NCI-H2107 (cell line): ENCODE results near the gene ZNF384.

Source experiments
- DNase-seq: peaks from one replicate; lab custom pipeline; 2025; lab: John Stamatoyannopoulos, UW

Gene ZNF384

DNA sequence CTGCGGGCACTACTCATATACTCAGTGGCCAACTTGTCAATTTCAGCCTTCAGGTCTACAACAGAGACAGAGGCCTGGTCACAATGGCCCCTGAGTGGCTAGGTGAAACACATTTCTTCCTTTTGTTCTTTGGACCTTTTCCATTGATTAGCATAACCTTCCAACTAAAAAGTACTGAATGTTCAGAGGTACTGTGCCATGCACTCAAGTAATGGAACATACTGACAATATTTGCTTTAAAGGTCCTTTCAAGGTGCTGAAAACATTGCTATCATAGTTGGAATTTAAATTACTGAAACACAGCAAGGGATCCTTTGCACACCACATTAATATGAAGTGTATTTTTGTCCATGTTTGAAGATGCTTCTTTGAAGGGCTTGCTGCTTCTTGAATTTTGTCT lies 35.8 kb downstream of the ZNF384 start:
- no peak for DNase-seq

DNA sequence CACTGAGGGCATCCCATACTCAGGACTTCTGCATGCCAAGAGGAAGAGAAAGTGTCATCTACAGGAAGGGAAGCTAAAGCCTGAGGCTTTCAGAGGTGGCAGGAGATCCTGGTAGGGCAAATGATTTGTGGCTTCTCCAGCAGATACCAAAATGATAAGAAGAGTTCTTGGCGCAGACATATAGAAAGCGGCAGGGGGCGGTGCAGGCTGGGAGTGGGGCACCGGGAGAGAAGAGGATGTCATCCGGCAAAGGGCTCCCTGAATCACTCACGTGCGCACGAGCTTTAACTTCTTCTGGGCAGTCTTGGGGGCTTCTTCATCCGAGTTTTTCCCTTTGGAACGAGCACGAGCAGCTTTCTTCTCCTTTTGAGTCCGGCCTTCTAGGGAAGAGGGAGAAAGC lies 36.8 kb downstream of the ZNF384 start:
- no peak for DNase-seq

DNA sequence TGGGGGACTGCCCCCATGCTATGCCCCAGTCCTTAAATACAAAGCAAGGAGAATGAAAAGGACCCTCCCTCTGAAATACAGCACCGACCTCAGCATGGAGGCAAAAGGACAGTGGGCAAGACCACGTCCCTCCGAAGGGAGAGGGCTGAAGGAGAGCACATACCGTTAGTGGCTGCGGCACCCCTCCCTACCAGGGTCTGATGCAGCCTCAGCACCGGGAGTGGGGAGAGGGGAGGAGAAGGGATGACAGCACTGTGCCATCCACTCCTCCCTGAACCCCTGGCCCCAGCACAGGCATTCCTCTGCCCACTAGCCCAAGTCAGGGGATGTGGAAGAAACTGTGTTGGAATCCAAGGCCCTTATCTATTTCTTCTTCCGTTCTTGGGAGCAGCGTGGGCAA lies 38.3 kb downstream of the ZNF384 start:
- no peak for DNase-seq

DNA sequence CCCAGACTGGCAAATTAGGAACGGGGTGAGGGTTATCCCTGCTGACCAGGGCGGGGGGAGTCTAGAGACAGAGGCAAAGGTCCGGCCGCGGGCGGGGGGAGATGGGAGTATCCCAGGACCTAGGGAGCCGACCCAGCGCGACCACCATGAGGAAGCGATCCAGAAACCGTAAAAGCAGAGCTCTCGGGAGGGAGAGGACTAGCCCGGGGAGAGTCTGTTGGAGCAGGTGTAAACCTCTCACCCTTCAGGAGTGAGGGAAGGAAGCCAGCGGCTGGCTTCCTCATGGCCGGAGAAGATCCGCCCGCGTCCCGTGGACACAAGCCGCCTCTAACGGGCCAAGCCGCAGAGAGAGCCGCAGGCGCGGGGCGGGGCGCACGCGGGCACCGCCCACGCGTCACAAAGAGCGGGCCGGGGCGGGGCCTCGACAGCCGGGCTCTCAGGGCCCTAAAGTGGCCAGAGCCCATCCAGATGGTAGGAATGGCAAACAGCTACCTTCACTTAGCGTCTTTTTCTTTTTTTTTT lies 42.0 kb downstream of the ZNF384 start, which contains the start of gene ACRBP:
ACRBP (minus strand) TSS at position 350 of the 522 bp plus-strand sequence; CDS start at position 284, 66 bp downstream.
- no peak for DNase-seq

- no peak for DNase-seq
These were observed 42.7 kb downstream of the ZNF384 start for GRCh38 chr12:6646276-6647082.

- no peak for DNase-seq
These were observed 44.3 kb downstream of the ZNF384 start for GRCh38 chr12:6644903-6645302.

DNA sequence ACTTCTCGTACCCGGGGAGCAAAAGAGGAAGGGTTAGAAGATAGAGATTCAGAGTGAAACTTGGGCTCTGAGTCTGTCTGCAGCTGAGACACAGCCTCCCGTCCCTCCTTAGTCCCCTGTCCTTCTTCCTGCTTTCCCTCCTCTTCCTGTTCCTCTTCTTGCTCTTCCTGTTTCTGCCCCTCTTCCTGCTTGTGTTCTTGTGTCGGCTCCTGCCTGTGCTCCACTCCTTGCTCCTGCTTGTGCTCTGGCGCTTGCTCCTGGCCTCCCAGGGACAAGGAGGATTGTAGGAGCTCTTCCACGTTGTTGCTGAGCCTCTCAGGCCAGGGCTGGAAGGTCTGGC lies 44.9 kb downstream of the ZNF384 start:
- DNase-seq = no peak

GRCh38 chr12:6643569-6644256 lies 45.5 kb downstream of the ZNF384 start:
- DNase-seq = no peak

- DNase-seq = no peak
These were observed 48.0 kb downstream of the ZNF384 start for GRCh38 chr12:6641131-6641530.

DNA sequence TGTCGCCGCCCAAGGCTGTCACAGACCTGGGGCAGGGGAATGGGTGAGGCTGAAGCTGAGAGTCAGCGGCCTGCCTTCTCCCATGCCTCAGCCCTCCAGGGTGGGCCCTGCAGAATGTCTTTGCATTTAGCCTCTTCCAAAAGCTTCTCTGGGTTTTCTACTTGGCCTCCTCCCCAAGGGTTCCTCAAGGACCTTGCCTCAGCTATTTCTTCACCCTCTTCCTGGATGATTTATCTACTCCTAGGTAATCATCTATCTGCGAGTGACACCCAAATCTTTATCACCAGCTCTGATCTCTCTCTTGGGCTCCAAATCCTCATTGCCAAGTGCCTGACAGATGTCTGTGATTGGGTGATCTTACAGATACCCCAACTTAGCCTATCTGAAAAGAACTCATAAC lies 48.7 kb downstream of the ZNF384 start:
- no peak for DNase-seq

GRCh38 chr12:6639151-6639801 lies 49.9 kb downstream of the ZNF384 start:
- DNase-seq = no peak

- no peak for DNase-seq
These were observed 50.9 kb downstream of the ZNF384 start for GRCh38 chr12:6638305-6638704.

GRCh38 chr12:6635856-6636531 lies 53.2 kb downstream of the ZNF384 start, which contains the start of gene LPAR5:
TSS of gene LPAR5 (minus strand) at chr12:6635959. CDS start at chr12:6621248, 14,711 bp downstream.
- no peak for DNase-seq

DNA sequence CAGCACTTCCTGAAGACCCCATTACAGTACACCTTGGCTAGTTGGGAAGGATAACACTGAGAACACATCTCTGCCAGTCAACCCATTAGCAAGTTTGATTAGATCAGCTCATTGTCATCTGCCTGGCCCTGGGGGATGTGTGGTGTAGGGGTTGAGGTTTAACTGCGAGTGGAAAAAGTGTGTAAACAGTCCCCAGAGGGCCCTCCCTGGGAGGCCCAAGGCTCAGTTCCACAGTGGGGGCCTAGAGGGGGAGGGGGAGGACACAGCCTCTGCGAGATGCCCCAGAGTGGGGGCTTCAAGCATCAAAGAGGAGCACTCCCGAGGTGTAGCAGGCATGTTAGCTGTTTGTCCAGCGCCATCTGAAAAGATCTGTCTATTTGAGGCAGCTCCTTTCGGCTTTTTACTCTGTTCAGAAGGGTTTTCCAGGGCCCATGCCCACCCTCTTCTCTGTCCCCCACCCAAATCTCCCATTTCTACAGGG lies 53.8 kb downstream of the ZNF384 start:
- DNase-seq = no peak

DNA sequence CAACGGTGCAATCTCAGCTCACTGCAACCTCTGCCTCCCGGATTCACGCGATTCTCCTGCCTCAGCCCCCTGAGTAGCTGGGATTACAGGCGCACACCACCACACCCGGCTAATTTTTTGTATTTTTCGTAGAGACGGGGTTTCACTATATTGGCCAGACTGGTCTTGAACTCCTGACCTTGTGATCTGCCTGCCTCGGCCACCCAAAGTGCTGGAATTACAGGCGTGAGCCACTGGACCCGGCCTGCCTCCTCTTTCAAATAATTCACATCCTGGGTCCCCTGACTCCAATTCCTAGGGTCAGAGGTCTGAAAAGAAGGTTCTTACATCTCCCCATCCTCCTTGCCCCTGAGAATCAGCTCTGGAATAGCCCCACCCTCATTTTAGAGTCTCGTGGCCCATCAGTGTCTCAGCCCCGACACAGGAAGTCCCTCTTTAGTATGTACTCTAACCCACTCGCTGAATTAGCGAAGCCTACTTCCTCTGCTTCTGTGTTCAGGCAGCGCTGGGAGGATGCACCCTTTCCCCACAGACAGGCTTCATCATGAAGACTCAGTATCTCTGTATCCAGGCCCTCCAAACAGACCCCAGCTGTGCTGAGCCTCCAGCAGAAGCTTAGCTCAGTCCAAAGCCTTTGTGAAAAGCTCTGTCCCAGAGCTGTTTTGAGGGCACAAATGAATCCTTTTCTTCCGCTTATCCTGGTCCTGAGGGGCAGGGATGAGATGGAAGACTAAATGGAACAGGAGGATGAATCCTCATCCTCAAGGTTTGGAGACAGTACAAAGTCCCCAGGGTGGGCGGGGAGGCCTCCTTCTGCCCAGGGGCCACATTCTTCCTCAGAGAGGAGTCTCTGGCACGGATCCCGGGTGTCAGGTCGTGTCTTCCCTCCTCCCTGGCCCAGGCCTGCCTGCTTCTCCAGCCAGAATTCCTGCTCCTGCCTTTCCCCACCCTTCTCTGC lies 56.9 kb downstream of the ZNF384 start:
- no peak for DNase-seq

DNA sequence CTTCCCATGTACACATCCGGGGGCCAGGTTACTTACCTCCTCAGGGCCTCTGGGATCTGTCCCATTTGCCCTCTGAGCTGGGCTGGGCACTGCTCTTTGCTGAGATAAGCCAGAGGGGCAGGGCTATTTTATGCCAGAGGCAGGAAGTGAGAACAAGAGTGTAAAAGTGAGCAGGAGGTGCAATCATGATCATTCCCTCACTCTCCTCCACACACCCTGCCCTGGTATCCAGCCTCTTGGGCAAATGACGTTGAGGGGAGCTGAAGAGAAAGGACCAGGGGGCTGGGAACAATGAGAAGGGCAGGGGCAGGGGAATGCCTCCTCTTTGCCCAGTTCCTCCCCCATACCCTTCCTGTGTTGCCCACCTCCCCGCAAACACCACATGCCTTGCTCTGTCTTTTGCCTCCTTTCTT lies 57.6 kb downstream of the ZNF384 start:
- no peak for DNase-seq

DNA sequence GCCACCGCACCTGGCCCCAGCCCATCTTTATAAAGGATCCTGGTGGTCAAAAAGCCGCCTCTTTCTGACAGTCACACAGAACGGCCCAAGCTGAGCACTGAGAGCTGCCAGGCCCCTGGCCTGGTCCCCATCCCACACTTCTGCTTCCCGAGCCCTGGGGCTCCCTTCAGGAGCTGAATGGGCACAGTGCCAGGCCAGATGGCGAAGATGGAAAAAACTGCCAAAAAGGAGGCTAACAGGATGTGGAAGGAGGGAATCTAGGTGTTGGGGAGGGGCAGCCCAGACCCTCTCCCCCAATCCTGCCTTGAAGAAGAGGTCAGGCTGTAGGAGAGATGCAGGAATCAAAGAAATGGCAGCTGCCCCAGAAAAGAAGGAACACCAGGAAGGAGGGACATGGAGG lies 58.4 kb downstream of the ZNF384 start:
- no peak for DNase-seq

DNA sequence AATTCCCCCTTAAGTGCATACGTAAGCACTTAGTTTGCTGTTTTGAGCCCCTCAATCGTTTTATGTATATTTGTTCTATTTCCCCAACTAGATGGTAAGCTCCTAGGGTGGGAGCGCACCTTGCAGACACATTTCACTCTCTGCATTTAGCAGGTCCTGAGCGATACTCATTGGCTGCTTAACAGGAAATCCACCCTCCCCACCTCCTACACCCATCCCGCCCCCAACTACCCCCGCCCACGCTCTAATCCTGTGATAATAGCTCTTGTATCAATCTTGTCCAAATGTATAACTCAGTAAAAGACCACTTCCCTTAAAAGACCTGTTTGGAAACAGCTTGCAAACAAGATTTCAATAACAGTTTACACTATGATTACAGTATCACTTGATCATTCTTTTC lies 61.6 kb downstream of the ZNF384 start:
- DNase-seq = no peak

DNA sequence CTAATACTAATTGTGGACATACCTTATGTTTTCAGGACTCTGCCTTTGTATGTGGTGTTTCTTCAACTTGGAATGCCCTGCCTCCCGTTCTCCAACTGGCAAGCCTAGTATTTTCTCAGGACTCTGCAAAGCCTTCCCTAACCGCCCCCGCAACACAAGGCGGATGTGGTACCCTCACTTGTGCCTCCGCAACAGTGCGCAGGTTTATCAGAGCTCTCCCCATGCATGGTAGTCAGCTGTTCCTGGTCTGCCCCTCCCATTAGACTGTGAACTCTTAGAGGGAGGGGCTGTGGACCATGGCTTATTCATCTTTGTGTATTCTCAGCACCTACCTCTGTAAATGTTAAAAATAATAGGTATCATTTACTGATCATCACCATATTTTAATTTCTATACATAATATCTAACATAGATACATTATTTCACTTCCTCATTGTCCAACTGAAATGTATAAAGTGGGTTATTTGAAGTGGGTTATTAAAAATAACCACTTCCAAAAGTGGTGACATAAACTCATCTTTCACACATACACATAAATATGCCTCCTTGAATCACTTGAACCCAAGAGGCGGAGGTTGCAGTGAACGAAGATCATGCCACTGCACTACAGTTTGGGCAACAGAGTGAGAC lies 62.4 kb downstream of the ZNF384 start:
- DNase-seq = no peak

DNA sequence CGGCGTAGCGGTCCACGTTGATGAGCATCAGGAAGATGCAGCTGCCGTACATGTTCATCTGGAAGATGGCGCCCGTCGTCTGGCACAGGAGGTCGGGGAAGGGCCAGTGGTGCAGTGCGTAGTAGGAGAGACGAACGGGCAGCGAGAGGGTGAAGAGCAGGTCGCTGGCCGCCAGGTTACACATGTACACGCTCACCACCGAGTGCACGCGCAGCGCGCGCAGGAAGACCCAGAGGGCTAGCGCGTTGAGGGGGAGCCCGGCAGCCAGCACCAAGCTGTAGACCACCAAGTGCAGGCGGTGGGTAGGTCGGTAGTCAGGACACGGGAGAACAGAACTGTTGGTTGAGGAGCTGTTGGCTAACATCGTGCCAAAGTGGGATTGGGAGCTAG lies 68.3 kb downstream of the ZNF384 start:
- no peak for DNase-seq
